Measurements from ENCODE around the gene RELT.

- TF ChIP-seq, protein P1, sequence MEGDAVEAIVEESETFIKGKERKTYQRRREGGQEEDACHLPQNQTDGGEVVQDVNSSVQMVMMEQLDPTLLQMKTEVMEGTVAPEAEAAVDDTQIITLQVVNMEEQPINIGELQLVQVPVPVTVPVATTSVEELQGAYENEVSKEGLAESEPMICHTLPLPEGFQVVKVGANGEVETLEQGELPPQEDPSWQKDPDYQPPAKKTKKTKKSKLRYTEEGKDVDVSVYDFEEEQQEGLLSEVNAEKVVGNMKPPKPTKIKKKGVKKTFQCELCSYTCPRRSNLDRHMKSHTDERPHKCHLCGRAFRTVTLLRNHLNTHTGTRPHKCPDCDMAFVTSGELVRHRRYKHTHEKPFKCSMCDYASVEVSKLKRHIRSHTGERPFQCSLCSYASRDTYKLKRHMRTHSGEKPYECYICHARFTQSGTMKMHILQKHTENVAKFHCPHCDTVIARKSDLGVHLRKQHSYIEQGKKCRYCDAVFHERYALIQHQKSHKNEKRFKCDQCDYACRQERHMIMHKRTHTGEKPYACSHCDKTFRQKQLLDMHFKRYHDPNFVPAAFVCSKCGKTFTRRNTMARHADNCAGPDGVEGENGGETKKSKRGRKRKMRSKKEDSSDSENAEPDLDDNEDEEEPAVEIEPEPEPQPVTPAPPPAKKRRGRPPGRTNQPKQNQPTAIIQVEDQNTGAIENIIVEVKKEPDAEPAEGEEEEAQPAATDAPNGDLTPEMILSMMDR (conservative IDR thresholded peaks at IDR 0.05) = no peak
- no peak for TF ChIP-seq EZH2 (IDR thresholded peaks at IDR 0.05; ENCODE audit: low read depth)
Observed at GRCh38 chr11:73406619-73407018, 30.4 kb downstream of the RELT start.
